HG03175 (cell line): Measurements from ENCODE around the gene SPTLC2.

Experiments used
- ATAC-seq: cut with Tn5 transposase; IDR thresholded peaks from one replicate; pipeline ENCODE4 v1.9.1; 2021; ENCODE audit warnings: mild to moderate bottlenecking, moderate library complexity; ENCODE audit not compliant: unreplicated experiment

SPTLC2 gene

DNA sequence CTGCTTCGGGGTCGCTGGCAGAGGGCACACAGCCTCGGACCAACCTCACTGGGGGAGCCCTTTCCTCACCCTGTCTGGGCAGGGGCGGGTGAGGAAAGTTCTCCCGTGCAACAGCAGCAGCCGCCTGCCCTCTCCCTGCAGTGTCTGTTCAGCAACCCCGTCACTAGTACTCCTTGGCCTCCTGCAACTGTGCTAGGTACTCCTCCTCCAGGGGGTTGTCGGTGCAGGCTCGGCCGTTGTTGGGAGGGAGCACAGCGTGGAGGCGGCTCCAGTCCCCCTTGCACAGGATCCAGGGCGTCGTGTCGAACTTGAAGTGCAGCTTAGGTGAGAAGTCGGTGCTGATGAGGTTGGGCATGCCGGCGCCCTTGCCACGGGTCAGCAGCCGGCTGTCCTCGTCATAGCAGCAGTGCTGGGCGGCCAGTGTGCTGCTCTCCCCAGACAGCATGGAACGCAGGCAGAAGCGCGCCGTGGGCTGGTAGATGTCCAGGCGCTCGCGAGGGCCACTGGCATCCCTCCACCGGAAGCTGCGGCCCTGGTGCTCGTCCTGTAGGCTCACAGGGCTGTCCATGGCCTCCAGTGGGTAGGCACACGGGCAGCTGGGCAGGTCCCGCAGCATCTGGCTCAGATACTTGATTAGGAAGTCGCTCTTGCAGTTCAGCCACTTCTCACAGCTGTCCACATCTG lies 140.9 kb downstream of the SPTLC2 start:
- ATAC-seq: no peak

DNA sequence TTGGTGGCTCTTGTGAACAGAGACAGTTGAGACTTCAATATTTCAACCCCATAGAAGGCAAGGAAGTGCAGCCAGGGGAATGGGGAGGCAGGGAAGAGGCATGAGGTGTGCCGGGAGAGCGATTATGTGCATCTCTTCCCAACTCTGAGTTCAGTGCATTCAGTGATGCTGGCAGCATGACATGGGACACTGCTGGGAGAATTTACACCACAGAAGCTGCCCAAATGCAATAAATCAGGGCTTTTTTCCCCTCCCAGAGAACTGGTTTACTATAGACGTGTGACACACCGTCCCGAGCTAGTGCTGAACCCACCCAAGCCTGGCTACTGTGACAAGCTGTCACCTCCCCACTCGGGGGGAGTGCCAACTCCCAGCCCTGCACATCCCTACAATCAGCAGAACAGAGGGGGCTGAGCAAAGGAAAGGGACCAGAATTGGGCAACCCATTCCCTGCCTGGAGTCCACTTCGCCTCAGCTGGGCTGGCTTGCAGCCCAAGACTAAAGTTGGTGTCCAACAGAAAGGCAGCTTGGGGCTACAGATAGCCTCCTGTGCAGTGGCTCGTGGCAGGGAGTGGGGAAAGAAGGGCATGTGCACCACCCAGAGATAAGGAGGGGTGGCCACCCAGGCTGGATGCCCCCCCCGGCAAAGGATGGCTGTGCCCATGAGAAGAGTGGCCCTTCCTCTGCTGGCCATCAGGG lies 141.8 kb downstream of the SPTLC2 start:
- ATAC-seq: no peak

DNA sequence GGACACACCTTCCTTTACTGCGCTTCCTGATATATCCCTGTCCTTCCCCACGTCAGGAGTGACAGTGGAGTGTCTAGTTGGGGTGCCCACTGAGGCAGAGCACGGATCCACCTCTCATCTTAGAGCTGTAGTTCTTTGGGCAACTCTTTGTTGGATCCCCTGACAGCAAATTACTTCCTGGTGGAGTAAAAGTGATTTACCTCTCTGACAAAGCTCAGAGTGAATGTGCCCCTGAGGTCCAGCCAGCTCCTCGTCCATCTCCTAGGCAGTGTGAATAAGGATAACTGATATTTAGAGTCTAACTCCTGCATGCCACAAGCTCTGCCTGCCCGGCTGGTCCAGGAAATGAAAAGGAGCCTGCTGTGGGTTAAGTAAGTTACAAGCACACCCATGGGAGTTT lies 142.5 kb downstream of the SPTLC2 start:
- no peak for ATAC-seq

DNA sequence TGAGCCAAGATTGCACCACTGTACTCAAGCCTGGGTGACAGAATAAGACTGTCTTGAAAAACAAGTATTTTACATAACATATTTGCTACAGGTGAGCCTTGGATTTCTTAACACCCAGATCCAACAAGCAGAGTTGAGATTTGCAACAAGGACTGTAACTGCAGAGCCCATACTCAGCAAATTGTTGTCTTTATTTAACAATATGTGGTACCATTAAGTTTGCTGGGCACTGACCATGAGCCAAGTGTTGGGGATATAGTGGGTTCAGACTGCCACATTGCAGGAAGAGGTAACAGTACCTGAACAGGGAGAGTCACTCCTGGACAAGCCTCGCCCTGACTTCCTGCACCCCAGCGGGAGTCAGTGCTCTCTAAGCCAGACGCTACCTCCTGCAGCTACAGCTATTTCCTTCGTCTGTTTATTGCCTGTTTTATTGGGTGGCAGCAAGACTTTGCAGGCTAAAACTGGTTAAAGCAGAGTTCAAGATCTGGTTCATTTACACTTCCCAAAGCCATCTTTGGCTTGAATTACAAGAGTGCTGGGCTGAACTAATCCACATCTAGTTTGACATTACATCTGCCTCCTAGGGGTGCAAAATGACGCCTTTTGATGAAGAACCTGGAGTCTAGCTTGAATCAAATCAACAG lies 146.1 kb downstream of the SPTLC2 start:
- no peak for ATAC-seq

DNA sequence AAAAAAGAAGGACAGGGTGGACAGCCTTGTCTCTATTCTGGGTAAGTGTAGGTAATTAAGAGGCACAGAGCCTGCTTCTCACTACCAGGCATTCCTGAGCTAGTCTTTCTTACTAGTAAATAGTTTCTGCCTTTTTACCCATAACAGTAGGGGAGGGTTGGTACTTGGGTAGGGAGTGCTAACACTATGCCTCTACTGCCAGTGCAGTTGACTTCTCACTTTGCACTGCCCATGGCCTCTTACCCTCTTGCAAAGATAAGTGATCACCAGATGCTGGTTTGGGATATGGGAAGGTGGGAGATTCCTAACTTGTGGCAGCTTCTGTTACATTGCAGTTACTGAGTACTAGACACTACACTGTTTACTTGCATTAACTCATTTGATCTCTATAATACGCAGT lies 146.9 kb downstream of the SPTLC2 start:
- ATAC-seq: no peak

DNA sequence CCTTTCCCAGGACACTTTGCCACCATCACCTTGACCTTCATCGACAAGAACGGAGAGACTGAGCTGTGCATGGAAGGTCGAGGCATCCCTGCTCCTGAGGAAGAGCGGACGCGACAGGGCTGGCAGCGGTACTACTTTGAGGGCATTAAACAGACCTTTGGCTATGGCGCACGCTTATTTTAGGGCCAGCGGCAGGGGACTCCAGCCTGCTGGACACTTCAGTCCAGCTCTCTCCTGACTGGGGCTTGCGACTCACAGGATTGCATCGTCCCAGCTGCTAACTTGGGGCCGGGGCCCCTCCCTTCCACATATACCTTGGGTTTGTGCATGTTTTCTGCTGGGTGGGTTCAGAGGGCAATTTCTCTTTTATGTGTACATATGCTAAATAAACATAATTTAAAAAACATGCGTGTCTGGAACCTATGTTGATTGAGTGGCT lies 147.4 kb downstream of the SPTLC2 start:
- no peak for ATAC-seq

DNA sequence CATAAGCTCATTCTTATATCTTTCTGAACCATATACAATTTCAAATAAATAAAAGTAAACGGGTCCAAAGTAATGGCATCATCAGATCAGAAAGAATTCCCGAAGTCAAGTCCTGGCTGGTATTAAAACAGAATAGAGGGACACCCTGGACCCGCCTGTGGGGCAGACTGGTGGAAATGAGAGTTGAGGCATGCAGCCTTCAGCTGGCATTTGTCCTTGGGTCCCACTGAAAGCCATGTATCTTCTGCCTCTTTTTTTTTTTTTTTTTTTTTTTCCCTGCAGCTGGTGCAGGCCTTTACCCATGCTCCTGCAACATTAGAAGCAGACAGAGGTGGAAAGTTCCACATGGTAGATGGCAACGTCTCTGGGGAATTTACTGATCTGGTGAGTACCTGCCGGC lies 148.6 kb downstream of the SPTLC2 start:
- no peak for ATAC-seq

DNA sequence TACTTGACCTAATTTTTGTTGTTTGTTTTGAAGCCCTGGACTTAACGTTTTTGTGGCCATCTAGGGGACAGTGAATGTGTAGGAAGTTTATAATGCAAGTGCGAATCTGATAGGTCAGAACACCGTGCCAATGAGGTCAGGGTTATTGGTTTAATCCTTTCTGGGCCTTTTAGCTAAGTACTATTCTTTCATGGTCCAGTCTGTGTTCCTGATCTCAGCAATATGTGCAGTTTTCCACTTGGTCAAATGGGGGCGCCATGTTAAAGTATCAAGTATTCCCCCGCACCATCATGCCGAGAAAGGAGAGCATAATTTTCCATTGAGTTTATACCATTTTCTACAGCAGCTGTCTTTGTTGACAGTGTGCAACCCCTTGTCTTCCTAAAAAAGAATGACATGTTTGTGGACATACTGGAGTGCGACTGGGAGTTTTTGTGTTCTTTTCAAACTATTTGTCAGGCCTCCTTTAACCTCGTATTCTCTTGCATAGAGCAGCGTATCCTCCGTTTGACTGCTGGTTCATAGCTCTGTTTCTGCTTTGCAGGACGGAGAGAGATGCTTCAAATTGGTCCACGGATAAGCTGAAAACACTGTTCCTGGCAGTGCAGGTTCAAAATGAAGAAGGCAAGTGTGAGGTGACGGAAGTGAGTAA lies 157.2 kb downstream of the SPTLC2 start:
- no peak for ATAC-seq

DNA sequence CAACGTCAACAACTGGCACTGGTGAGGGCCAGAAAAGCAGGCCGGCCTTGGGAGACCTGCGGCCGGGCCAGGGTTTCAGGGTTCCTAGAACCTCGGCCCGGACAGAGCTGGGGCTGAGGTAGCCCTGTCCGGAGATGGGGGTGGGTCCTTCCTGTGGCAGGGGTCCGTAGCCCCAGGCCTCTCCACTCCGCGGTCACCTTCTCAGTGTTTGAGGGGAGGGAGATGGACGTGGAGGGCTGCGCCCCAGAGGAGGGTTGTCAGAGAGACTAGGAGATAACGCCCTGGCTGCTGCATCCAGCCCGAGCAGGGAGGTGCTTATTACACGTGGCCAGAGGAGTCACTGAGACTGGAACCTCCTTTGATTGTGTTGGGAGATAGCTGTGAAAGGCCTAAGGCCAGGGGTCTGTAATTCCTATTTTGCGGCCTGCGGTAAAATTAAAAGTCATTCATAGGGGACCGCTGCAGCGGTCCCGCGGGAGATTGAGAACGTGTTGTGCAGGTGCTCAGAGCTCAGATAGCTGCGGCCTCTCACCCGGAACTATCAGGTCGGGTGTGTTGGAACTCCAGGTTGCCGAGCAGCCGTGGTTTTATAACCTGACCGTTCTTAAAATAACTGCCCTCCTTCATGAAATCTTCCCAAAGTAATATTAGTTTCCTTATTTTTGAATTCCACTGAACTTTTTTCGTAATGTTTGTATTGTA lies 158.0 kb downstream of the SPTLC2 start:
- peak; percentile 27 for ATAC-seq

DNA sequence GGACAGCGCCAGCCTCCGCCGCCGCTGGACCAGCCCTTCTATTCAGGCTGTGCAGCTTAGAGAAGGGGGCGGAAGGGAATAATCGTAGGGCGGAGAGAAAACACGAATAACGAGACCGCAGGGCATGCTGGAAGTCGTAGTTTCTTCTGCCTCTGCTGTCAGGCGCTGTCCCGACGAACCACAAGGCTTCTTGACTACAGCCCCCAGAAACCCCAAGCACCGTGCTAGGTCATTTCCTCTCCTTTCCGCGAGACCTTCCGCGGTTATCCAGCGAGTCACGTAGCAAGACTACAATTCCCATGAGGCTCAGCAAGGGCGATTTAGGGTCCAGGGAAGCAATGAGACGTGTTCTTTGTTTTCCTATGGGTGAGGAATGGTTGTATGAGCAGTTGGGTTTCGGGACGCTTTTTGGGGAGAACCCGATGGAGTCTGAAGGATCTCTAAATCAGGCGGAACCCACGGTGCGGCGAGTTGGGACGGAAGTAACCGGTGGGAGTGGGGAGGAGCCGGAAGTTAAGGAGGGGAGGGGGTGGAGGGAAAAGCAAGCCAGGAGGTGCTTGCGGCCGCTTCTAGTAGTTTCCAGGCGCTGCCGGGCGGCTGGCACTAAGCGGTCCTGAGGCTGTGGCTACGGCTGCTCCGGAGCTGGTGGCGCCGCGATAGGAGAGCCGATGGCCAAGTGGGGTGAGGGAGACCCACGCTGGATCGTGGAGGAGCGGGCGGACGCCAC lies 158.8 kb downstream of the SPTLC2 start, which contains the start of the genes AHSA1 and VIPAS39:
AHSA1 (plus strand) TSS at position 572 of the 727 bp plus-strand sequence; CDS start at position 669, 97 bp downstream.
VIPAS39 (minus strand) TSS at position 80 of the 727 bp plus-strand sequence. CDS start 3,499 bp downstream, outside the sequence.
- peak; percentile 91 for ATAC-seq

DNA sequence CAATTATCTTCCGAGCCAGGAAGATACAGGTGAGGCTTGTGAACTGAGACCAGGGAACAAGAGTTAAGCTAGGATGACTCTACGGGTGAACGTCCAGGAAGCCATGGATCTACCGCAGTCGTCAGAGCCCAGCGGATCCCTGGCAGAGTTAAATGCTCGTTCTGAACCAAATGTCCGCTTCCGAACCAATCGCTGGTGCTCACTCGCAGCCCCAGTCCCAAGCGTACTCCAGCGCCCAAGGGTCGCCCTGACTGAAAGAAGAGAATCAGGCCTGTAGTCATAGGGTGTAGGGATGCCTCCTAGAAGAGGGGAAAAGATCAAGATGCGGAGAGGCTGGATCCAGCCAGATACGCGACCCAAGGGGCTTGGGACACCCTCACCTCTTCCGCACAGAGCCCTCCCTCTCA lies 159.3 kb downstream of the SPTLC2 start:
- peak; percentile 21 for ATAC-seq
